A549 (cell line): ENCODE measurements around the gene RAD54L. TPM values are rescaled to one million over a fixed set of nuclear protein-coding genes. Genes with fewer than 3 reads are reported as not detected.
"Not testable (repeated sequence)": the region's sequence is repeated elsewhere in the genome, so short reads cannot be mapped to it uniquely, and the experiment has no call there.

Source experiments
- ATAC-seq, 2 experiments: fragments of 200-7000 bp in 1 of 2; fragments of >200 bp in 1 of 2; cut with Nextera tagmentation in 1 of 2; cut with Tn5 transposase in 1 of 2; 3 replicates each; pipeline versions ENCODE4 v1.8.0 to v1.9.1; 2018 to 2020; ENCODE audit warnings: mild to moderate bottlenecking in 1 of 2, moderate library complexity in 1 of 2
- CTCF ChIA-PET: fragments of 300-600 bp; sonication (Branson Sonifier 250); formaldehyde crosslinking; extraction: SDS; loops from one replicate; lab custom pipeline; 2021; ENCODE audit warnings: antibody characterized with exemption, inconsistent platforms; lab: Yijun Ruan, JAX
- POLR2A ChIA-PET: fragments of 350-600 bp; formaldehyde crosslinking; extraction: SDS; loops from one replicate; lab custom pipeline; 2021; ENCODE audit warnings: antibody characterized with exemption, inconsistent platforms; lab: Yijun Ruan, JAX
- DNase-seq, 2 experiments: peaks; one replicate each; pipeline versions ENCODE4 v3.0.0 to v3.0.0-alpha.2; 2011 to 2016; ENCODE audit warnings: low read depth in 1 of 2, low spot score in 1 of 2
- FAIRE-seq: peaks from 2 replicates; lab custom pipeline; 2011; peaks lifted over from hg19 to GRCh38; lab: Jason Lieb, UNC
- H3K27ac ChIP-seq, 2 experiments: fragments of >200 bp; sonication (Bioruptor Twin); formaldehyde crosslinking; 3 replicates each; pipeline ENCODE4 v1.5.1; 2016 to 2017
- H3K4me1 ChIP-seq: fragments of >200 bp; sonication (Bioruptor Twin); formaldehyde crosslinking; 3 replicates; pipeline ENCODE4 v1.6.1; 2016
- H3K4me2 ChIP-seq: fragments of >200 bp; sonication (Bioruptor Twin); formaldehyde crosslinking; 3 replicates; pipeline ENCODE4 v1.6.1; 2016
- H3K4me3 ChIP-seq: fragments of >200 bp; sonication (Bioruptor Twin); formaldehyde crosslinking; 3 replicates; pipeline ENCODE4 v1.5.1; 2016
- H3K9me3 ChIP-seq: fragments of >200 bp; sonication (Bioruptor Twin); formaldehyde crosslinking; 3 replicates; pipeline ENCODE4 v1.6.1; 2016
- BCL3 ChIP-seq: fragments of >200 bp; sonication (Bioruptor Twin); formaldehyde crosslinking; IDR thresholded peaks from 3 replicates; pipeline ENCODE4 v1.6.1; 2016
- CEBPB ChIP-seq, 2 experiments: fragments of >200 bp in 1 of 2; sonication (Bioruptor Twin) in 1 of 2; formaldehyde crosslinking in 1 of 2; IDR thresholded peaks; 2 replicates each; pipeline ENCODE4 v1.6.1; 2012 to 2016
- EHF ChIP-seq: fragments of 250-450 bp; sonication (Bioruptor Pico); IDR thresholded peaks from 2 replicates; pipeline ENCODE4 v1.5.0; 2020; ENCODE audit warnings: mild to moderate bottlenecking
- EHMT2 ChIP-seq: fragments of 200-600 bp; sonication (generic); IDR thresholded peaks from 2 replicates; pipeline ENCODE4 v1.6.1; 2016; ENCODE audit warnings: antibody characterized with exemption, low read depth, mild to moderate bottlenecking, moderate library complexity
- EP300 ChIP-seq, 2 experiments: fragments of >200 bp; sonication (Bioruptor Twin); formaldehyde crosslinking; IDR thresholded peaks; 2 replicates in 1 of 2; 3 replicates in 1 of 2; pipeline ENCODE4 v1.6.1; 2016 to 2017
- HOXA7 ChIP-seq: fragments of 250-450 bp; sonication (Bioruptor Pico); IDR thresholded peaks from 2 replicates; pipeline ENCODE4 v1.5.0; 2020; ENCODE audit warnings: mild to moderate bottlenecking, moderate library complexity
- JUN ChIP-seq, 2 experiments: fragments of >200 bp; sonication (Bioruptor Twin); formaldehyde crosslinking; IDR thresholded peaks; 2 replicates in 1 of 2; 3 replicates in 1 of 2; pipeline ENCODE4 v1.6.1; 2016 to 2017
- JUNB ChIP-seq: fragments of >200 bp; sonication (Bioruptor Twin); formaldehyde crosslinking; IDR thresholded peaks from 2 replicates; pipeline ENCODE4 v1.6.1; 2016
- MAFK ChIP-seq: fragments of 450-650 bp; IDR thresholded peaks from 2 replicates; pipeline ENCODE4 v1.6.1; 2014; ENCODE audit not compliant: partially characterized antibody
- MAZ ChIP-seq: fragments of 150-350 bp; IDR thresholded peaks from 2 replicates; pipeline ENCODE4 v1.6.1; 2014; ENCODE audit warnings: antibody characterized with exemption, low read depth, low read length, borderline replicate concordance
- RAD21 ChIP-seq, 2 experiments: fragments of >200 bp in 1 of 2; sonication (Bioruptor Twin) in 1 of 2; formaldehyde crosslinking in 1 of 2; IDR thresholded peaks in 1 of 2; conservative IDR thresholded peaks in 1 of 2; 2 replicates in 1 of 2; 3 replicates in 1 of 2; pipeline ENCODE4 v1.6.1; 2012 to 2018; ENCODE audit warnings: inconsistent platforms in 1 of 2
- RNF2 ChIP-seq: fragments of 200-600 bp; sonication (generic); IDR thresholded peaks from 2 replicates; pipeline ENCODE4 v1.6.1; 2016; ENCODE audit warnings: low read depth, mild to moderate bottlenecking, antibody characterized with exemption, moderate library complexity, borderline replicate concordance
- SMC3 ChIP-seq: fragments of >200 bp; sonication (Bioruptor Twin); formaldehyde crosslinking; IDR thresholded peaks from 3 replicates; pipeline ENCODE4 v1.6.1; 2018; ENCODE audit warnings: inconsistent platforms
- TP53 ChIP-seq: fragments of 250-450 bp; sonication (Bioruptor Pico); IDR thresholded peaks from 2 replicates; pipeline ENCODE4 v1.5.0; 2021; ENCODE audit warnings: mild to moderate bottlenecking, moderate library complexity
- ZSCAN20 ChIP-seq: fragments of 250-450 bp; sonication (Bioruptor Pico); IDR thresholded peaks from 2 replicates; pipeline ENCODE4 v1.8.0; 2022; ENCODE audit warnings: mild to moderate bottlenecking, moderate library complexity
- WGBS: methylation state at CpG from one replicate; pipeline ENCODE4 v1.1.6; 2017; ENCODE audit errors: missing lambda C conversion rate; 5-methylcytosine and 5-hydroxymethylcytosine counted together
- polyA plus RNA-seq, 4 experiments: library from polyadenylated mRNA; depleted of rRNA in 3 of 4; stranded (reverse); fragments of >200 nt; fragmentation: RNase III in 1 of 4; extraction: RNeasy Plus Mini Kit Qiagen cat#74134 plus additional on column Dnase treatment in 1 of 4; gene quantifications; 2 replicates in 3 of 4; 3 replicates in 1 of 4; pipeline ENCODE4 v1.2.3, GENCODE V29; 2011 to 2017
- TF ChIP-seq, protein P1 (sequence below): fragments of 250-450 bp; sonication (Bioruptor Pico); IDR thresholded peaks from 2 replicates; pipeline ENCODE4 v1.5.0; 2021; ENCODE audit warnings: mild to moderate bottlenecking, moderate library complexity, borderline replicate concordance

Gene RAD54L
- polyA plus RNA-seq, 2 of the 4 experiments (the other 2 are of a cell fraction) = 10.9 to 14.0 TPM

DNA sequence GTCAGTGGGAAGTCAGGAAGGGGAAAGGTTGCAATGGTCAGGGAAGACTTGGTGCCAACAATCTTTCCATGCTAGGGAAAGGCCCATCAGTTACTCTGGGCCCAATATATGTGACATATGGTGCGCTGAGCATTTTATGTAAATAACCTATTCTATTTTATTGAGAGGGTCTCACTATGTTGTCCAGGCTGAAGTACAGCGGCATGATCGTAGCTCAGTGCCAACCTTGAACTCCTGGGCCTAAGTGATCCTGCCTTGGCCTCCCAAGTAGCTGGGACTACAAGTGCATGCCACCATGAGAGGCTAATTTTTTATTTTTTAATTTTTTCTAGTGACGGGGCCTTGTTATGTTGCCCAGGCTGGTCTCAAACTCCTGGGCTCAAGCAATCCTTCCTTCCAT lies 62.8 kb downstream of the RAD54L start:
- ATAC-seq = no peak
- no peaks in the 10 kb centered on the region for H3K9me3 ChIP-seq
- FAIRE-seq = no peak
- ChIA-PET POLR2A (no interaction called here), CTCF (interaction anchor here (1.0 kb wide), 1 partner anchor 37 kb away, joined by 4 read pairs; no protein-coding TSS in a partner anchor)
- no peak for DNase-seq
- 0 out of 4 replicates have a peak, but pooled peaks of 1 of the 2 experiments have one; percentile 30 for TF ChIP-seq CEBPB (IDR thresholded peaks at IDR 0.05)
- no peak for TF ChIP-seq ZSCAN20 (CRISPR knock-in tag)
- H3K4me1 ChIP-seq = peaks cover 16% of the 10 kb centered on the region; the same call in 1 of the 3 replicates
- 94% methylated on average over 4 of the region's 4 CpGs for WGBS
- no peak overlapping the region for H3K4me2 ChIP-seq
- no peak overlapping the region for H3K4me3 ChIP-seq
- no peak overlapping the region for H3K27ac ChIP-seq

DNA sequence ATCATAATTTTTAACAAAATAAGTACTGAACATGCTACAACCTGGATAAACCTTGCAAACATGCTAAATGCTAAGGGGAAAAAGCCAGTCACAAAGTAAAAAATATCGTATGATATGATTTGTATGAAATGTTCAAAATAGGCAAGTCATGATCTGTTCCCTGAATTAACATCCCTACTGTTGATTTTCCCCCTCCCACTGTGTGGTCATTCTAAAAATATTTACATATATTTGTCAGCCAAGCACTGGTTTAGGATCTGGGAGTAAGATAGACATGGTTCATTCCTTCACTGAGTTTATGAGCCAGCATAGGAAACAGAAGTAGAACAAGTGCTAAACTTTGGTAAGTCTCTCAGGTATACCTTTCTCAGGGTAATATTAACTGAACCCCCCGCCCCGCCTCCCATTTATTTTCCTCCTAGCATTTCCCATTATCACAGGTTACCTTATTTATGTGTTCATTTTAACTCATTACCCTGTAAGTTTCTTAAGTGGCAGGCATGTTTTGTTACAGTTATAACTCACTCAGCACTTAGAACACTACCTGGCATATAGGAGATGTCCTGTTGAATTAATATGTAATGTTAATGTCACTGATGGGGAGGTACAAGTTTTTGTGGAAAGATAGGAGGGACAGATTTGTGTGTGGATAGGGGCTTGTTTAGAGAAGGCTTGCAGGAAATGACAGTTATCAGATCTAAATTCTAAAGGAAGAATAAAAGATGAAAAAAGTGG lies 68.3 kb downstream of the RAD54L start:
- H3K4me2 ChIP-seq = no peak overlapping the region
- H3K27ac ChIP-seq = no peak overlapping the region
- FAIRE-seq = no peak
- ChIA-PET POLR2A (no interaction called here), CTCF (interaction anchor here (0.9 kb wide), 1 partner anchor 18 kb away, joined by 4 read pairs; no protein-coding TSS in a partner anchor)
- 0 out of 3 replicates have a peak, but pooled peaks cover 3% of the 10 kb centered on the region for H3K4me1 ChIP-seq
- DNase-seq = no peak
- 75% methylated on average over 3 of the region's 3 CpGs for WGBS
- H3K9me3 ChIP-seq = no peaks in the 10 kb centered on the region
- peak in 1 of 2 experiments; percentile 60; a peak in 3 of 6 replicates for ATAC-seq
- TF ChIP-seq EHF (CRISPR knock-in tag) = no peak
- no peak for TF ChIP-seq TP53 (CRISPR knock-in tag)
- TF ChIP-seq RAD21 (conservative IDR thresholded peaks at IDR 0.05 in 1 of 2, IDR thresholded peaks at IDR 0.05 in 1 of 2) = no peak
- no peak for TF ChIP-seq MAFK
- no peak for TF ChIP-seq SMC3
- no peak for TF ChIP-seq MAZ
- TF ChIP-seq JUN (IDR thresholded peaks at IDR 0.05) = no peak
- TF ChIP-seq JUNB = no peak
- TF ChIP-seq, protein P1, sequence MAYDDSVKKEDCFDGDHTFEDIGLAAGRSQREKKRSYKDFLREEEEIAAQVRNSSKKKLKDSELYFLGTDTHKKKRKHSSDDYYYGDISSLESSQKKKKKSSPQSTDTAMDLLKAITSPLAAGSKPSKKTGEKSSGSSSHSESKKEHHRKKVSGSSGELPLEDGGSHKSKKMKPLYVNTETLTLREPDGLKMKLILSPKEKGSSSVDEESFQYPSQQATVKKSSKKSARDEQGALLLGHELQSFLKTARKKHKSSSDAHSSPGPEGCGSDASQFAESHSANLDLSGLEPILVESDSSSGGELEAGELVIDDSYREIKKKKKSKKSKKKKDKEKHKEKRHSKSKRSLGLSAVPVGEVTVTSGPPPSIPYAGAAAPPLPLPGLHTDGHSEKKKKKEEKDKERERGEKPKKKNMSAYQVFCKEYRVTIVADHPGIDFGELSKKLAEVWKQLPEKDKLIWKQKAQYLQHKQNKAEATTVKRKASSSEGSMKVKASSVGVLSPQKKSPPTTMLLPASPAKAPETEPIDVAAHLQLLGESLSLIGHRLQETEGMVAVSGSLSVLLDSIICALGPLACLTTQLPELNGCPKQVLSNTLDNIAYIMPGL = no peak
- no peak for TF ChIP-seq BCL3
- TF ChIP-seq HOXA7 = no peak
- TF ChIP-seq RNF2 = no peak
- no peak for TF ChIP-seq EHMT2
- TF ChIP-seq, all 56 proteins: peak for 0
- H3K4me3 ChIP-seq = no peak overlapping the region

- TF ChIP-seq EP300 (IDR thresholded peaks at IDR 0.05) = no peak
- TF ChIP-seq JUNB = no peak
- FAIRE-seq (no peak), DNase-seq (no peak), ATAC-seq (no peak)
- 83% methylated on average over 1 of the region's 1 CpG for WGBS
- Histone ChIP-seq H3K4me2 (no peak overlapping the region), H3K4me1 (0 out of 3 replicates have a peak, but pooled peaks cover 3% of the 10 kb centered on the region), H3K4me3 (no peak overlapping the region), H3K27ac (no peak overlapping the region), H3K9me3 (no peaks in the 10 kb centered on the region)
- ChIA-PET CTCF (interaction anchor here (1.2 kb wide), 1 partner anchor 22 kb away, joined by 3 read pairs; no protein-coding TSS in a partner anchor), POLR2A (no interaction called here)
Measured at GRCh38 chr1:46317323-46317722, 69.8 kb downstream of the RAD54L start.

DNA sequence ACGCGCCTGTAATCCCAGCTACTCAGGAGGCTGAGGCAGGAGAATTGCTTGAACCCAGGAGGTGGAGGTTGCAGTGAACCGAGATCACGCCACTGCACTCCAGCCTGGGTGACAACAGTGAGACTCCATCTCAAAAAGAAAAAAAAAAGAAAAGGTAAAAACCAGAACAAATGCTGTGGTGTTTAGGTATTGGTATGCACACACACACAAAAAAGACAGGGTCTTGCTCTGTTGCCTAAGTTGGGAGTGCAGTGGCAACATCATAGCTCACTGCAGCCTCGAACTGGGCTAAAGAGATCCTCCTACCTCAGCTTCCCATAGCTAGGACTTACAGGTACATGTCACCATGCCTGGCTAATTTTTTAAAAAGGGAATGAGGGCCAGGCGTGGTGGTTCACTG lies 71.7 kb downstream of the RAD54L start:
- H3K4me1 ChIP-seq, POLR2A ChIA-PET, ATAC-seq, H3K9me3 ChIP-seq, H3K27ac ChIP-seq, DNase-seq, H3K4me2 ChIP-seq, H3K4me3 ChIP-seq, FAIRE-seq: not testable (repeated sequence)
- CTCF ChIA-PET = interaction anchor here (0.6 to 1.5 kb wide), 2 partner anchors 10 to 14 kb away, joined by 3 to 4 read pairs; no protein-coding TSS in a partner anchor
- WGBS = 90% methylated on average over 6 of the region's 6 CpGs

DNA sequence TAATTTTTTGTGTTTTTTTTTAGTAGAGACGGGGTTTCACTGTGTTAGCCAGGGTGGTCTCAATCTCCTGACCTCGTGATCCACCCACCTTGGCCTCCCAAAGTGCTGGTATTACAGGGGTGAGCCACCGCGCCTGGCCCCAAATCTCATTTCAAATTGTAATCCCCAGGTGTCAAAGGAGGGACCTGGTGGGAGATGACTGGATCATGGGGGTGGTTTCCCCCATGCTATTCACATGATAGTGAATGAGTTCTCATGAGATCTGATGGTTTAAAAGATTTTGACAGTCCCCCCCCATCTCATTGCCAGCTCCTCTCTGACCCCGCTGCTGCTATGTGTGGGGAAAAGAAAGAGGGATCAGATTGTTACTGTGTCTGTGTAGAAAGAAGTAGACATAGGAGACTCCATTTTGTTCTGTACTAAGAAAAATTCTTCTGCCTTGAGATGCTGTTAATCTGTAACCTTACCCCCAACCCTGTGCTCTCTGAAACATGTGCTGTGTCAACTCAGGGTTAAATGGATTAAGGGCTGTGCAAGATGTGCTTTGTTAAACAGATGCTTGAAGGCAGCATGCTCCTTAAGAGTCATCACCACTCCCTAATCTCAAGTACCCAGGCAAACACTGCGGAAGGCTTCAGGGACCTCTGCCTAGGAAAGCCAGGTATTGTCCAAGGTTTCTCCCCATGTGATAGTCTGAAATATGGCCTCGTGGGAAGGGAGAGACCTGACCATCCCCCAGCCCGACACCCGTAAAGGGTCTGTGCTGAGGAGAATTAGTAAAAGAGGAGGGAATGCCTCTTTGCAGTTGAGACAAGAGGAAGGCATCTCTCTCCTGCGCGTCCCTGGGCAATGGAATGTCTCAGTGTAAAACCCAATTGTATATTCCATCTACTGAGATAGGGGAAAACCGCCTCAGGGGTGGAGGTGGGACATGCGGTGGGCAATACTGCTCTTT lies 72.7 kb downstream of the RAD54L start:
- POLR2A ChIA-PET, H3K27ac ChIP-seq, ATAC-seq, H3K4me2 ChIP-seq, DNase-seq, H3K4me1 ChIP-seq, FAIRE-seq, H3K9me3 ChIP-seq, H3K4me3 ChIP-seq: not testable (repeated sequence)
- 74% methylated on average over 10 of the region's 13 CpGs for WGBS
- CTCF ChIA-PET = interaction anchor here (0.6 kb wide), 1 partner anchor 9 kb away, joined by 3 read pairs; no protein-coding TSS in a partner anchor

- whole genome bisulfite sequencing = 85% methylated on average over 6 of the region's 6 CpGs
- H3K27ac ChIP-seq, H3K4me1 ChIP-seq, H3K9me3 ChIP-seq, DNase-seq, FAIRE-seq, H3K4me2 ChIP-seq, H3K4me3 ChIP-seq, POLR2A ChIA-PET, ATAC-seq: not testable (repeated sequence)
- CTCF ChIA-PET = interaction anchor here (0.7 kb wide), 1 partner anchor 50 kb away, joined by 3 read pairs; no protein-coding TSS in a partner anchor
Measured at GRCh38 chr1:46322191-46322590, 74.6 kb downstream of the RAD54L start.
